ACC112 (cell line): ENCODE results near the gene RAB3D.
"Not testable (repeated sequence)": the region's sequence is repeated elsewhere in the genome, so short reads cannot be mapped to it uniquely, and the experiment has no call there.

Experiments used
- H2AFZ ChIP-seq: fragments of 200-600 bp; sonication (generic); one replicate; pipeline ENCODE4 v1.6.0; 2017; ENCODE audit warnings: antibody characterized with exemption, low read length; ENCODE audit not compliant: unreplicated experiment
- H3K27ac ChIP-seq: fragments of 200-600 bp; sonication (generic); 2 replicates; pipeline ENCODE4 v1.5.1; 2014; ENCODE audit warnings: low read depth, mild to moderate bottlenecking, antibody characterized with exemption, low read length, moderate library complexity
- H3K27me3 ChIP-seq: fragments of 200-600 bp; sonication (generic); 2 replicates; pipeline ENCODE4 v1.6.1; 2014; ENCODE audit warnings: mild to moderate bottlenecking, antibody characterized with exemption, low read length, moderate library complexity, mixed read lengths; ENCODE audit not compliant: insufficient read depth
- H3K36me3 ChIP-seq: fragments of 200-600 bp; sonication (generic); 2 replicates; pipeline ENCODE4 v1.6.1; 2016; ENCODE audit warnings: mild to moderate bottlenecking, antibody characterized with exemption, low read length, moderate library complexity, mixed read lengths; ENCODE audit not compliant: insufficient read depth
- H3K4me1 ChIP-seq: fragments of 200-600 bp; sonication (generic); one replicate; pipeline ENCODE4 v1.6.1; 2016; ENCODE audit warnings: low read length, mixed read lengths; ENCODE audit not compliant: insufficient read depth, unreplicated experiment, control insufficient read depth
- H3K4me3 ChIP-seq: fragments of 200-600 bp; sonication (generic); 2 replicates; pipeline ENCODE4 v1.5.1; 2014; ENCODE audit warnings: mild to moderate bottlenecking, low read depth, low read length
- H3K79me2 ChIP-seq: fragments of 200-600 bp; sonication (generic); one replicate; pipeline ENCODE4 v1.6.0; 2016; ENCODE audit warnings: low read length; ENCODE audit not compliant: control insufficient read depth, unreplicated experiment, insufficient read depth

RAB3D gene

GRCh38 chr19:11320278-11320995 lies 19.0 kb downstream of the RAB3D start:
- H3K4me3 ChIP-seq, H2AFZ ChIP-seq, H3K36me3 ChIP-seq, H3K27me3 ChIP-seq, H3K79me2 ChIP-seq, H3K27ac ChIP-seq: not testable (repeated sequence)
- H3K4me1 ChIP-seq: peaks cover 16% of the 10 kb centered on the region

GRCh38 chr19:11306337-11306736 lies 33.1 kb downstream of the RAB3D start:
- H2AFZ ChIP-seq: no peak overlapping the region
- H3K36me3 ChIP-seq: no peaks in the 10 kb centered on the region

GRCh38 chr19:11304936-11305335 lies 34.5 kb downstream of the RAB3D start:
- no peaks in the 10 kb centered on the region for H3K36me3 ChIP-seq
- H3K4me1 ChIP-seq: no peaks in the 10 kb centered on the region
- no peaks in the 10 kb centered on the region for H3K27me3 ChIP-seq
- no peak overlapping the region for H3K27ac ChIP-seq
- no peak overlapping the region for H2AFZ ChIP-seq
- no peaks in the 10 kb centered on the region for H3K79me2 ChIP-seq
- H3K4me3 ChIP-seq: no peak overlapping the region

More at GRCh38 chr19:11306337-11306736, 33.1 kb downstream of the RAB3D start:
- no peaks in the 10 kb centered on the region for H3K79me2 ChIP-seq
- H3K4me3 ChIP-seq: no peak overlapping the region
- H3K4me1 ChIP-seq: no peaks in the 10 kb centered on the region
- no peaks in the 10 kb centered on the region for H3K27me3 ChIP-seq
- no peak overlapping the region for H3K27ac ChIP-seq

DNA sequence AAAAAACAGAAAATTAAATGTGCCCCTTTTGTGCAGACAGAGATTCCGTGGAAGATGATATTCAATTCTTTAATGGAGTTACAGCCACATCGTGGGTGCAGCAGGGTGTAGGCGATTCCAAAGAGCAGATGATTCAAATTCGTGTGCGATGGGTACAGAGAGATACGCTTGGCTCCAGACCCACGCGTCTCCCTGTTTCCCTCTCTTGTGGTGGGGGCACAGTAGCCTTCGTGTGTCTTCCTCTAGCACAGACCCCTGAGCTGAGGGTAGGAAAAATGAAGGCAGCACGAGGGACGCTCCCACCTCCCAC lies 38.7 kb downstream of the RAB3D start:
- H3K27ac ChIP-seq: no peak overlapping the region
- no peak overlapping the region for H3K4me3 ChIP-seq
- no peaks in the 10 kb centered on the region for H3K27me3 ChIP-seq
- H2AFZ ChIP-seq: no peak overlapping the region
- H3K4me1 ChIP-seq: peaks cover 5% of the 10 kb centered on the region
- H3K79me2 ChIP-seq: no peaks in the 10 kb centered on the region
- H3K36me3 ChIP-seq: no peaks in the 10 kb centered on the region

DNA sequence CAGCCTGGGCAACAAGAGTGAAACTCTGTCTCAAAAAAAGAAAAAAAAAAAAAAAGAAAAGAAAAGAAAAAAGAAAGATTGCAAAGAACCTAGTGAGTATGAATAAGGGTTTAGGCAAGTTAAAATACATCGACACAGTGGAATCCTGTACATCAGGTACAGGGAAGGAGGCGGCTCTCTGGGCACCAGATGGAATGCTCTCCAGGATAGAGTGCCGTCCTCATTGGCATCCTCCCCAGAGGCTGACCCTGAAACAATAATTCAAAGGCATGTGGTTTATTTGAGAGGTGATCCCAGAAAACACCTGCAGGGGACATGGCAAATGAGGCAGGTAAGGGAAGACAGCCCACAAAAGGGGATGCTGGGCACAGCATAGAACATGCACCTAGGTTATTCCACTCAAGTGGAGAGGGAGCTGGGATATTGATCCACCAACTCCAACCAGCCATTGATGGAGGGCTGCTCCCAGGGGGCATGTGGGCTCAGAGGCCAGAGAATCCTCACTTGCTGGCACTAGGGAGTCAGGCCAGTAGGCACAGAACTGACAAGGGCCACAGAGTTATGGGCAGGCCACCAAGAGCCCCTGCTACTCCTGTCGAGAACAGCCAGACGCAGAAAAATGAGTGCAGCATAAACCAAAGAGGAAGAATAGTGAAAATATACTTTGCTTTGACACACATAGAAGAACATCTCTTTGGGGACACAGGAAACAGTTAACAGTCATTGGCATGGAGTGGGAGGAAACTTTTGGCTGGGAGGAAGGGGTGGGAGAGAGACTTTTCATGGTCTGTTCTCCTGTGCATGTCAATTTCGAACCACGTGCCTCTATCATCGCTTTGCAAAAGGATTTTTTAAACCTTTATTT lies 39.3 kb downstream of the RAB3D start:
- Histone ChIP-seq H3K27ac (no peak overlapping the region), H2AFZ (no peak overlapping the region), H3K4me3 (no peak overlapping the region), H3K36me3 (no peaks in the 10 kb centered on the region), H3K4me1 (peaks cover 5% of the 10 kb centered on the region), H3K27me3 (no peaks in the 10 kb centered on the region), H3K79me2 (no peaks in the 10 kb centered on the region)

DNA sequence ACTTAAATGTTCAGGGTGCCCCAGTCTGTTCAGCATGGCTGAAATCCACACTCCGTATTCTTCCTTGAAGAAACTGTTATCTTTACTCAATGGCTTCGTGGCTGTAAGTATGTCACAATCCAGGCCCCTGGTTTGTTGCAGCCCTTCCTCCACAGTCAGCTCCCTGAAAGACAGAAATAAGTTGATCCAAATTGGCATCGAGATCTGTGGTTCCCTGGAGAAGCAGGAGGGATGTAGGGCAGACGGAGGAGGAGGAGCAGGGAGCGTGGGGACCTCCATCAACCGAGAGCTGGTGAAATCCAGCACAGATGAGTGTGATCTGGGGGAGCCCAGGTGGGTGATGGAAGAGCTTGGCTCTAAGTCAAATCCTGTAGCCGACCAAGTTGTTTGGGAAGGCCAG lies 43.2 kb downstream of the RAB3D start:
- peak overlapping the region; percentile 47; the same call in 1 of the 2 replicates for H3K27ac ChIP-seq
- no peaks in the 10 kb centered on the region for H3K79me2 ChIP-seq
- no peak overlapping the region for H2AFZ ChIP-seq
- no peaks in the 10 kb centered on the region for H3K27me3 ChIP-seq
- H3K36me3 ChIP-seq: no peaks in the 10 kb centered on the region
- no peak overlapping the region for H3K4me3 ChIP-seq
- peaks cover 8% of the 10 kb centered on the region for H3K4me1 ChIP-seq

- peaks cover 8% of the 10 kb centered on the region for H3K4me1 ChIP-seq
- H3K27ac ChIP-seq: peak within 1 kb of the TSS; percentile 47; the same call in 1 of the 2 replicates
- H2AFZ ChIP-seq: no peak within 1 kb of the TSS
- H3K79me2 ChIP-seq: no peaks in the 10 kb centered on the region
- H3K4me3 ChIP-seq: no peak within 1 kb of the TSS
- H3K36me3 ChIP-seq: no peaks in the 10 kb centered on the region
- no peaks in the 10 kb centered on the region for H3K27me3 ChIP-seq
Observed at GRCh38 chr19:11295665-11296245, 43.7 kb downstream of the RAB3D start, which contains the start of gene TSPAN16. Gene TSPAN16, plus strand, starts transcription at chr19:11296160. Its CDS starts 138 bp downstream, at chr19:11296298.

DNA sequence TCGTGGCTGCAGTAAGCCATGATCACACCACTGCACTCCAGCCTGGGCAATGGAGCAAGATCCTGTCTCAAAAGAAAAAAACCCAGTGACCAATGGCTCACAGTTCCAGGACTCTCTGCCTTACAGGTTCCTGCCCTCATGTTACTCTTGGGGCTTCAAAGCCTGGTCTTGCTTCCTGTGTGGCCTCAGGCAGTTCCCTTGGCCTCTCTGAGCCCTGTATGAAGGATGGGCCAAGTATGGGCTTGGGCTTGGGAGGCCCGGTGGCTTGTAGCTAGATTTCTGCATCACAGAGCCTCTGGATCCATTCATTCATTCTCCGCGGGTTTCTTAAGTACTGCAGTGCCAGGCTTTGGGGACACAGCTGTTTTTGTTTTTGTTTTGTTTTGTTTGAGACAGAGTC lies 44.3 kb downstream of the RAB3D start:
- Histone ChIP-seq H3K36me3 (no peaks in the 10 kb centered on the region), H3K4me1 (peaks cover 8% of the 10 kb centered on the region), H3K27ac (no peak overlapping the region), H3K27me3 (no peaks in the 10 kb centered on the region), H3K4me3 (no peak overlapping the region), H3K79me2 (no peaks in the 10 kb centered on the region), H2AFZ (no peak overlapping the region)

GRCh38 chr19:11293433-11294389 lies 45.7 kb downstream of the RAB3D start:
- Histone ChIP-seq H3K36me3 (no peaks in the 10 kb centered on the region), H3K4me1 (peaks cover 8% of the 10 kb centered on the region), H3K79me2 (no peaks in the 10 kb centered on the region), H3K4me3 (peak overlapping the region; percentile 37; the same call in 1 of the 2 replicates), H3K27me3 (no peaks in the 10 kb centered on the region), H3K27ac (peak overlapping the region; percentile 55), H2AFZ (peak overlapping the region; percentile 78)

- H3K27ac ChIP-seq: no peak overlapping the region
- no peak overlapping the region for H3K4me3 ChIP-seq
- H3K4me1 ChIP-seq: peaks cover 8% of the 10 kb centered on the region
- no peaks in the 10 kb centered on the region for H3K27me3 ChIP-seq
- no peak overlapping the region for H2AFZ ChIP-seq
- H3K36me3 ChIP-seq: no peaks in the 10 kb centered on the region
- H3K79me2 ChIP-seq: no peaks in the 10 kb centered on the region
Observed at GRCh38 chr19:11291991-11292390, 47.5 kb downstream of the RAB3D start.
